Keratinocyte (primary cell): Measurements from ENCODE around the gene CPS1. TPM values are rescaled to one million over a fixed set of nuclear protein-coding genes. Genes with fewer than 3 reads are reported as not detected.

Experiments
- DNase-seq: peaks from one replicate; pipeline ENCODE4 v3.0.0-alpha.2; 2011; ENCODE audit warnings: low read depth, missing footprints, low spot score
- FAIRE-seq: peaks from 2 replicates; lab custom pipeline; 2011; peaks lifted over from hg19 to GRCh38; lab: Jason Lieb, UNC
- H2AFZ ChIP-seq: 2 replicates; pipeline ENCODE4 v1.6.0; 2012; ENCODE audit warnings: low read length, control low read depth, inconsistent platforms; ENCODE audit not compliant: control insufficient read depth
- H3K27ac ChIP-seq: 2 replicates; pipeline ENCODE4 v1.5.1; 2011; ENCODE audit warnings: low read length; ENCODE audit not compliant: control insufficient read depth, insufficient read depth
- H3K27me3 ChIP-seq: 3 replicates; pipeline ENCODE4 v1.6.0; 2011; ENCODE audit warnings: low read length; ENCODE audit not compliant: control insufficient read depth, insufficient read depth; ENCODE audit errors: extremely low read depth
- H3K36me3 ChIP-seq, 2 experiments: 2 replicates in 1 of 2; 3 replicates in 1 of 2; pipeline ENCODE4 v1.5.1; 2011; ENCODE audit warnings: low read length in 2 of 2, mild to moderate bottlenecking in 1 of 2; ENCODE audit not compliant: control insufficient read depth in 2 of 2, insufficient read depth in 2 of 2; ENCODE audit errors: extremely low read depth in 1 of 2
- H3K4me1 ChIP-seq: 3 replicates; pipeline ENCODE4 v1.5.1; 2011; ENCODE audit warnings: low read length; ENCODE audit not compliant: control insufficient read depth, insufficient read depth; ENCODE audit errors: extremely low read depth
- H3K4me2 ChIP-seq: 3 replicates; pipeline ENCODE4 v1.6.0; 2011; ENCODE audit warnings: low read depth, low read length; ENCODE audit not compliant: control insufficient read depth, insufficient read depth; ENCODE audit errors: extremely low read depth
- H3K4me3 ChIP-seq, 3 experiments: fragments of 200-600 bp in 1 of 3; sonication (generic) in 1 of 3; 2 replicates in 2 of 3; 3 replicates in 1 of 3; pipeline ENCODE4 v1.5.1; 2011 to 2016; ENCODE audit warnings: low read length in 3 of 3, mild to moderate bottlenecking in 3 of 3, control low read depth in 2 of 3, inconsistent platforms in 1 of 3, low read depth in 1 of 3, mixed read lengths in 1 of 3, mixed run types in 1 of 3, moderate library complexity in 1 of 3; ENCODE audit not compliant: control insufficient read depth in 2 of 3, insufficient read depth in 2 of 3; ENCODE audit errors: extremely low read depth in 1 of 3
- H3K79me2 ChIP-seq: 2 replicates; pipeline ENCODE4 v1.6.0; 2012; ENCODE audit warnings: low read length; ENCODE audit not compliant: control insufficient read depth, insufficient read depth
- H3K9ac ChIP-seq: 3 replicates; pipeline ENCODE4 v1.6.0; 2011; ENCODE audit warnings: low read length; ENCODE audit not compliant: control insufficient read depth, insufficient read depth; ENCODE audit errors: extremely low read depth
- H3K9me1 ChIP-seq: 3 replicates; pipeline ENCODE4 v1.6.0; 2011; ENCODE audit warnings: low read length; ENCODE audit not compliant: control insufficient read depth, insufficient read depth; ENCODE audit errors: extremely low read depth
- H3K9me3 ChIP-seq: 2 replicates; pipeline ENCODE4 v1.5.1; 2012; ENCODE audit warnings: low read depth, low read length; ENCODE audit not compliant: control insufficient read depth
- H4K20me1 ChIP-seq: 3 replicates; pipeline ENCODE4 v1.6.0; 2011; ENCODE audit warnings: low read length; ENCODE audit not compliant: control insufficient read depth, insufficient read depth; ENCODE audit errors: extremely low read depth
- CTCF ChIP-seq, 3 experiments: IDR thresholded peaks in 1 of 3; conservative IDR thresholded peaks in 1 of 3; optimal IDR thresholded peaks in 1 of 3; 2 replicates in 2 of 3; 3 replicates in 1 of 3; pipeline versions ENCODE3 to v1.5.1; 2011; ENCODE audit warnings: low read length in 3 of 3, mild to moderate bottlenecking in 3 of 3, moderate library complexity in 2 of 3, control low read depth in 1 of 3, inconsistent platforms in 1 of 3; ENCODE audit not compliant: insufficient read depth in 2 of 3; ENCODE audit errors: extremely low read depth in 1 of 3
- EZH2 ChIP-seq: IDR thresholded peaks from one replicate; pipeline ENCODE4 v1.6.1; 2012; ENCODE audit warnings: inconsistent platforms, mild to moderate bottlenecking, low read length, moderate library complexity
- dilution Hi-C: fragments of 300-500 bp; cut with MboI; formaldehyde crosslinking; loops from one replicate; pipeline ENCODE4 v1.7.0; 2020; ENCODE audit warnings: low sequenced_read_pairs; ENCODE audit not compliant: extremely low pct_ligation_motif_present
- polyA plus RNA-seq, 5 experiments: library from polyadenylated mRNA; depleted of rRNA in 3 of 5; stranded (reverse) in 3 of 5; stranded (forward) in 1 of 5; unstranded in 1 of 5; fragments of >200 nt; gene quantifications; 1 replicate in 1 of 5; 2 replicates in 3 of 5; 3 replicates in 1 of 5; pipeline versions ENCODE4 v1.2.1 to v1.2.3, GENCODE V29; 2011 to 2012; ENCODE audit warnings: missing spikeins in 2 of 5, low read depth in 1 of 5, low replicate concordance in 1 of 5

Gene CPS1
- polyA plus RNA-seq, 1 donor (not counting 4 experiments of a cell fraction or from before 2014, with no cell fraction given) = 33.0 TPM

- TF ChIP-seq EZH2 = no peak
- TF ChIP-seq CTCF (optimal IDR thresholded peaks at IDR 0.05 in 1 of 3, IDR thresholded peaks at IDR 0.05 in 1 of 3, conservative IDR thresholded peaks at IDR 0.05 in 1 of 3; ENCODE audit: extremely low read depth in 1 of 3, insufficient read depth in 2 of 3, low read length in 3 of 3) = no peak
- DNase-seq = no peak
- Histone ChIP-seq H3K9me1 (no peaks in the 10 kb centered on the region), H4K20me1 (no peaks in the 10 kb centered on the region), H3K27ac (no peak overlapping the region), H2AFZ (no peak overlapping the region), H3K9me3 (no peaks in the 10 kb centered on the region), H3K27me3 (no peaks in the 10 kb centered on the region), H3K79me2 (no peaks in the 10 kb centered on the region), H3K4me1 (no peaks in the 10 kb centered on the region), H3K4me2 (no peak overlapping the region), H3K36me3 (no peaks in the 10 kb centered on the region), H3K9ac (no peak overlapping the region), H3K4me3 (no peak overlapping the region)
- FAIRE-seq = no peak
- dilution Hi-C loops = no loop called here
These were observed 5.1 kb downstream of the CPS1 start for GRCh38 chr2:210561475-210561874.

GRCh38 chr2:210562091-210562490, 5.7 kb downstream of the CPS1 start:
- FAIRE-seq = no peak
- no peak for TF ChIP-seq EZH2
- TF ChIP-seq CTCF (optimal IDR thresholded peaks at IDR 0.05 in 1 of 3, IDR thresholded peaks at IDR 0.05 in 1 of 3, conservative IDR thresholded peaks at IDR 0.05 in 1 of 3; ENCODE audit: extremely low read depth in 1 of 3, insufficient read depth in 2 of 3, low read length in 3 of 3) = no peak
- no peak overlapping the region for H3K4me3 ChIP-seq
- no peak overlapping the region for H3K27ac ChIP-seq
- no peak overlapping the region for H2AFZ ChIP-seq
- no peaks in the 10 kb centered on the region for H3K9me3 ChIP-seq
- H3K4me2 ChIP-seq = no peak overlapping the region
- H3K27me3 ChIP-seq = no peaks in the 10 kb centered on the region
- no peak for DNase-seq
- H3K36me3 ChIP-seq = no peaks in the 10 kb centered on the region
- H3K9me1 ChIP-seq = no peaks in the 10 kb centered on the region
- H3K4me1 ChIP-seq = no peaks in the 10 kb centered on the region
- H3K79me2 ChIP-seq = no peaks in the 10 kb centered on the region
- dilution Hi-C loops = no loop called here
- no peaks in the 10 kb centered on the region for H4K20me1 ChIP-seq
- no peak overlapping the region for H3K9ac ChIP-seq
